ENCODE measurements around the gene FAM120A.

FAM120A gene

GRCh38 chr9:93579711-93580516 is 128.4 kb downstream of the FAM120A start:
- DNase-seq (ENCODE audit: low read depth): no peak

- DNase-seq (ENCODE audit: low read depth): no peak
These were observed 129.3 kb downstream of the FAM120A start for GRCh38 chr9:93580654-93581380.

- no peak for DNase-seq (ENCODE audit: low read depth)
These were observed 130.6 kb downstream of the FAM120A start for GRCh38 chr9:93582115-93582514.

- no peak for DNase-seq (ENCODE audit: low read depth)
These were observed 131.1 kb downstream of the FAM120A start for GRCh38 chr9:93582550-93582949.

- no peak for DNase-seq (ENCODE audit: low read depth)
These were observed 133.8 kb downstream of the FAM120A start for GRCh38 chr9:93585259-93585658.

DNA sequence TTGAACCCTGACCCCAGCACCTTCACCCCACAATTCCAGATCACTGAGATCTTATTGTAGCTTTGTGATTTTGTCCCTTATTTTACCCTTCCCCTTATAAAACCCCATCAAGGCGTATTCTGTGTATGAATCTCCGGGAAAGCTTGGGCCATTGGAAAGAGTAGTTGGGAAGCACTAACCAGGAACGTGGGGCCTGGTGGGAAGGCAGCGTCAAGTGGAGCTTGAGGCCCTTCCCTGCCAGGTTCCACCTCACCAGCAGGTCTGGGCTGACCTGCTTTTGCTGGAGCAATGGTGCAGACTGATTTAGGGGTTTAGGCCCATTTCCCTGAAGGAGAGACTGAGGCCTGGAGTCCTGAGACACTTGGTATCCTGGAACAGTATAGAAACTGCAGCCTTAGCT is 134.2 kb downstream of the FAM120A start:
- no peak for DNase-seq (ENCODE audit: low read depth)

DNA sequence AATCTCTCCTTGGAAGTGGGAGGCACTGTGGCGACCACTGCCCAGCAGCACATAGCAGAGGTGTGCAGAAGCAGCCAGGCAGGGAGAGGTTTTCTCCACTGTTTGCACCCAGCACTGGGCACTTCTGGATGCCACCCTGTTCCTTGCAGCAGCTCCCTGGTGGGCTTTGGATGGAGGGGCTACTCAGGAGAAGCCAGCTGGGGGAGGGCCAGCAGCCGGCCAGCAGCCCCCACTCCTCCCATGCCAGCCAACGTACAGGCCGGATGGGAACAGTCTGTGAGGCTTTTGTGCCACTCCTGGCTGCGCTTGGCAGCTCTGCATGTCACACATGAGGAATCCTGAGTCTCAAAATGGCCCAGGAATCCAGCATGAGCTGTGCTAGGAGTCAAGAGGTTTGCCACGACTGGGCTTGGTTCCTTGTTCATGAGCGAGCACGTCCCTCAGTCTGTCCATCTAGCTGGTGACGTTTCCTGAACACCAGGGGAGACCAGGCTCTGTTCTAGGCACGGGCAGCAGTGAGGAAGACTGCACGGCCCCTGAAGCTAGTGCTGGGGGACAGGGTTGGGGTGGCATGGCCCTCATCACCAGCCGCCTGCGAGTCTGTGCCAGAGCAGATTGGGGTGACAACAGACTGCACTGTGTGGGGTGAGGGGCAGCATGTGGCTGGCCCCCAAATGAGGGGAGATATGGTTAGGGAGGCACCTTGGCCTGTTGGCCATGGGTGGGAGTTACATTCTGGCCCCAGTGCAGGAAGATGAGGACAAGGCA is 135.0 kb downstream of the FAM120A start:
- no peak for DNase-seq (ENCODE audit: low read depth)

GRCh38 chr9:93587284-93587650 is 135.8 kb downstream of the FAM120A start:
- DNase-seq (ENCODE audit: low read depth): no peak

GRCh38 chr9:93587651-93588347 is 136.3 kb downstream of the FAM120A start:
- DNase-seq (ENCODE audit: low read depth): no peak

DNA sequence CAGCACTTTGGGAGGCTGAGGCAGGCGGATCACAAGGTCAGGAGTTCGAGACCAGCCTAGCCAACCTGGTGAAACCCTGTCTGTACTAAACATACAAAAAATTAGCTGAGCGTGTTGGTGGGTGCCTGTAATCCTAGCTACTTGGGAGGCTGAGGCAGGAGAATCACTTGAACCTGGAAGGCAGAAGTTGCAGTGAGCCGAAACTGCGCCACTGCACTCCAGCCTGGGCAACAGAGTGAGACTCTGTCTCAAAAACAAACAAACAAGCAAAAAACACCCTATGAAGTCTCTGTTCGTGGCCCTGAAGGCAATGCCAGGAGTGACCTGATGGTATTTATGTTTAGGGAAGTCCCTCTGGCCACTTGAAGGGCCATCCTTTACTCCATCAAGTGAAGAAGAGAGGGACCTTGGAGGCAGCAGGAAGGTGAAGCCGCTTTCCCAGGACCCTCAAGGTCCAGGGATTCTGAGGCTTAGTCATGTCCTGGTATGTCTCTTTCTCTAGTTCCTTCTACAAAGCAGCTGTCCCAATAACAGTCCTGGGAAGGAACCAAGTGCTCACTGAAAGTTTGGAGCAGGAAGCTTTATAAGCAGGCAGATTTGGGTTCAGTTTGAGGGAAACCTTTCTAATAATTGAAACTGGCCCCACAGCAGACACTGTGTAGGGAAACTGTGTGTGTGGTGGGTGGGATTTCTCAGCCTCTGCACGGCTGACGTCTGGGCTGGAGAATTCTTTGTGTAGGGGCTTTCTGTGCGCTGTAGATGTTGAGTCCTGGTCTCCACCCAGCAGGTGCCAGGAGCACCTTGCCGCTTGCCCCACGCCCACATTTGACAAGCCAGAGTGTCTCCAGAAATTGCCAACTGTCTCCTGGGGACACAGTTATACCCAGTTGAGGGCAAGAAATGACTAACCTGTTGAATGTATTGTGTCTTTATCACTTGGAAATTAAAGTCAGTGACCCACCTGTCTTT is 137.4 kb downstream of the FAM120A start:
- no peak for DNase-seq (ENCODE audit: low read depth)

- DNase-seq (ENCODE audit: low read depth): no peak
These were observed 138.2 kb downstream of the FAM120A start for GRCh38 chr9:93589688-93590087.

DNA sequence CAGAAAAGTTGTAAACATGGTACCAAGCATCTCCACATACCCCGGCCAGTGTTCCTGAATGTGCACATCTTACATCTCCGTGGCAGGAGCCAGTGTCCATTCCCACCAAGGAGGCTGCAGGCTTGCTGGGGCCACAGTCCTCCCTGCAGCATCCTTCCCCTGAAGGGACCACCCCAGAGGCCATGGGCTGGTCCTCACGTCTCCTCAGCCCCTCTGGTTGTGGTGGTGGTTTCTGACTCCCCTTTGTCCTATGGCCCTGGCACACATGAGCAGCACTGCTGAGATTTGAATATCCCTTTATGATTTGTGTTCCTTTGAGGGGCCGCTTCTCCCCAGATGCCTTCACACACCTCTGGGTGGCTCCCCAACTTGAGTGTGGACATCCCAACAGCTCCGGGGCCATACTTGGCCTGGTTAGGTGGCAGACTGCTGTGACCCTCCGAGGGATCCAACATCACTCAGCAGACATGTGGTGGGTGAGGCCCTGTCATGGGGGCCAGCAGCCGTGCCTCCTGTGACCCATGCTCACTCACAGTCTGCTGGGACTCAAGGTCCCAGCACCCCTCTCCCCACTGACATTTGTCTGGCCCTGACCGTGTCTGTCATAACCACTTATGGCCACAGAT is 139.2 kb downstream of the FAM120A start:
- no peak for DNase-seq (ENCODE audit: low read depth)

DNA sequence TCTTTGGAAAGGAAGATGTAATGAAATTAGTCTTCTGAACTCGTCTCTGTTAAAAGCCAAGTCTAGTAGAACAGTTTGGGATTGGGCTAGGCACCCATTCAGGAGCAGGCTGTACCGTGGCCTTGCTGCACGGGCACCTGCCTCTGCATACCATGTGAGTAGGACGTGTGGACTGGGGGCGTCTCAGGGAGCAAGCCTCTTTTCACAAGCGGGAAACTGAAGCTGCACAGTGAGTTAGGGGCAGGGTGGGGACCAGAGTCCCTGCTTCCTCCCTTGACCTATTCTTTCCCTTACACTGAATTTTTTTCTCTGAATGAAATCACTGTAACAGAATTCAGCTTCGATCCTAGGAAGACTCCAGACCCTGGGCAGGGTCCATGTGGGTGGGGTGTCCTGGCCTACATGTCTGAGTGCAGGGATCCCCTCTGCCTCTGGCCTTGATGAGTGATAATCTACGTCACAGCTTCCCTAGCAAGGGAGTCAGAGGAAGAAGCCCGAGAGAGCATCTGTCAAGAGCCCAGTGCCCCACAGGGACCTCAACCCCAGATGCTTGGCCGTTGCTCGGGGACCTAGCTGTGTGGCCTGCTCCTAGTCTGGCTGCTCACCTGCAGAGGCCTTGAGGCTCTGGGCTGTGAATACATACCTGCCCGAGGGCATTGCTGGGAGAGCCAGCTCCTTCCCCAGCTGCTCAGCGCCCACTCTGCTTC is 140.0 kb downstream of the FAM120A start:
- DNase-seq (ENCODE audit: low read depth): no peak

DNA sequence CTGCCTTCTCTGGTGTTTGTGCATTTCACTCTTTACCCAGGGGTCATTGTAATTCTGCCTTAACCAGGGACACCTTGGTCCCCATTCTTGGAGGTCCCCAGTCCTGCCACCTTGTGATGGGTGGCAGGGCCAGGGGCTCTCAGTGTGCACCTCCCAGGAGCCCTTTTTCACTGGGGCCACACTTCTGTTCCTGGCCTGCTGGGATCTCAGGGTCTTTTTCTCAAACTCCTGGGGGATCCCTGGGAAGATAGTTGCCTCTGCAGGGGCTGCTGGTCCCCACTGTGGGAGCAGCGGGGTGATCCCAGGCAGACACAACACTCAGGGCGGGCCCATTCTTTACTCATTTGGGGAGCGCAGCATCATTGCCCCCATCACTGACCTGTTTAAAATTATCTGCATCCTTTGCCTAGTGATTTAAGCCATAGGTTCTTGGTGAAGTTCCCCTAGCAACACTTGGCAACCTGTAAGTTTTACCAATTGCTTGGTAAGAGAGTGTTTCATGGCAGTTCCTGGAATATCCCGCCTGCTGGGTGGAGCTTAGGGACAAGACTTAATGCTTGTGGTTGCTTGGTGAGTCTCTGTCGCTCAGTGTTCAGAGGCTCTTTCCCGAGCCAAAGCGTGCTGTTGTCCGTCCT is 140.6 kb downstream of the FAM120A start:
- no peak for DNase-seq (ENCODE audit: low read depth)

- no peak for DNase-seq (ENCODE audit: low read depth)
These were observed 141.1 kb downstream of the FAM120A start for GRCh38 chr9:93592643-93593021.

DNA sequence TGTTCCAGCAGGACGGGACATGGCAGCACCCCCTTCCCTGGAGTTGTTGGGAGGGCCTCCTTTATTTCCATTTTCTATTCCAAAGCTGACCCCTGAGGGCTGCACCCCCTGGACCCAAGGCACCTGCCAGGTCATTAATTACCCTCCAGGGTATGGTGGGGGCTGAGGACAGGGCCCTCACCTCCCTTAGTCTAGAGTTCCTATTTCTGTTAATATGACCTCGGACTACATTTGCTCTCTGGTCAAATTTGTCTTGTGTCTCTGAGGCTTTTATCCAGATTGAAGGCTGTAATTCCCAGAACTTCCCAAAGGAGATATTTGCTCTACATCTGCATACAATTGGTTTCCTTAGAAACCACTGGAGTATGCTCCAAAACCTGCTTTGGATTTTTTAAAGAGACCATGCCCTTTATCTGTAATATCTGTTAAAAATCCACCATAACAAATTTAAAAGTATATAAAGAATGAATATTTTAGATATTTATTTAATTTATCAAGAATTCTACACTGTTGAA is 141.7 kb downstream of the FAM120A start:
- no peak for DNase-seq (ENCODE audit: low read depth)

- DNase-seq (ENCODE audit: low read depth): no peak
These were observed 142.7 kb downstream of the FAM120A start for GRCh38 chr9:93594041-93594756.

DNA sequence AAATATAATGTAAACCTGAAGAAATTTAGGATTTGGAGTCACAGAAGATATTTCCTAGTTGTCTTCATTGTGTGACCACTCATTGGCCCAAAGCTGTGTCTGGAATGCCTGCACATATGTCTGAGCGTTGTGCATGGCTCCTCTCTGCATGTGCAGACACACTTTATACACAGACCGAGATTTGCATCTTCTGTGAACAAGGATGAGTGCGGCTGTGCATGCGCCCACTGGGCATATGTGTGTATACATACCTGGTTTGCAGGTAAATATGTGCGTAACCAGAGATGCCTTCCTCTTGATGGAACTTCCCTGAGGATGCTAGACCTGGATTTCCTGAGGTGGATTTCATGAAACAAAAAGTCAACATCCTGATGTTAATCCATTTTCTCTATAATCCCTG is 144.0 kb downstream of the FAM120A start:
- DNase-seq (ENCODE audit: low read depth): no peak
